Stomach smooth muscle (tissue), 2 donors: ENCODE measurements around the gene FGF21.

Source experiments
- H3K27ac ChIP-seq: one replicate; pipeline ENCODE4 v1.7.0; 2013; ENCODE audit warnings: mild to moderate bottlenecking, low read length, inconsistent platforms
- H3K27me3 ChIP-seq, 2 donors: one replicate each; pipeline ENCODE4 v1.7.0; 2013; ENCODE audit warnings: low read length in 2 of 2; ENCODE audit not compliant: insufficient read depth in 2 of 2, control insufficient read depth in 1 of 2
- H3K36me3 ChIP-seq, 2 donors: one replicate each; pipeline ENCODE4 v1.7.0; 2013; ENCODE audit warnings: low read length in 2 of 2; ENCODE audit not compliant: control insufficient read depth in 2 of 2, insufficient read depth in 2 of 2
- H3K4me1 ChIP-seq: one replicate; pipeline ENCODE4 v1.7.0; 2013; ENCODE audit warnings: low read length; ENCODE audit not compliant: control insufficient read depth, insufficient read depth
- H3K4me3 ChIP-seq, 2 donors: one replicate each; pipeline ENCODE4 v1.7.0; 2013; ENCODE audit warnings: low read length in 2 of 2
- H3K9ac ChIP-seq, 2 donors: one replicate each; pipeline ENCODE4 v1.7.0; 2013; ENCODE audit warnings: low read length in 2 of 2, mild to moderate bottlenecking in 1 of 2
- H3K9me3 ChIP-seq, 2 donors: one replicate each; pipeline ENCODE4 v1.7.0; 2013; ENCODE audit warnings: low read length in 2 of 2; ENCODE audit not compliant: control insufficient read depth in 2 of 2
- donor health status: healthy.
- donor health status: Pancreatic carcinoma.

The FGF21 gene

GRCh38 chr19:48796298-48797083 lies 41.2 kb downstream of the FGF21 start:
- no peak overlapping the region for H3K9ac ChIP-seq
- H3K9me3 ChIP-seq = no peaks in the 10 kb centered on the region
- peaks cover 19% of the 10 kb centered on the region for H3K4me1 ChIP-seq
- H3K36me3 ChIP-seq = peaks cover 0 to 2% of the 10 kb centered on the region in 2 donors
- H3K27ac ChIP-seq = peak overlapping the region; percentile 85
- no peak overlapping the region for H3K4me3 ChIP-seq
- H3K27me3 ChIP-seq = no peaks in the 10 kb centered on the region

- no peak overlapping the region for H3K4me3 ChIP-seq
- no peaks in the 10 kb centered on the region for H3K9me3 ChIP-seq
- no peak overlapping the region for H3K27ac ChIP-seq
- H3K36me3 ChIP-seq = peaks cover 0 to 2% of the 10 kb centered on the region in 2 donors
- no peak overlapping the region for H3K9ac ChIP-seq
- peaks cover 19% of the 10 kb centered on the region for H3K4me1 ChIP-seq
- no peaks in the 10 kb centered on the region for H3K27me3 ChIP-seq
Measured at GRCh38 chr19:48797103-48797502, 41.8 kb downstream of the FGF21 start.

- Histone ChIP-seq H3K4me1 (peaks cover 19% of the 10 kb centered on the region), H3K27ac (no peak overlapping the region), H3K4me3 (no peak overlapping the region), H3K9me3 (no peaks in the 10 kb centered on the region), H3K36me3 (peaks cover 0 to 2% of the 10 kb centered on the region in 2 donors), H3K9ac (no peak overlapping the region), H3K27me3 (no peaks in the 10 kb centered on the region)
Measured at GRCh38 chr19:48798937-48799336, 43.6 kb downstream of the FGF21 start.

GRCh38 chr19:48799358-48800300 lies 44.3 kb downstream of the FGF21 start:
- no peak overlapping the region for H3K27ac ChIP-seq
- peaks cover 0 to 2% of the 10 kb centered on the region in 2 donors for H3K36me3 ChIP-seq
- peaks cover 15% of the 10 kb centered on the region for H3K4me1 ChIP-seq
- no peak overlapping the region for H3K9ac ChIP-seq
- H3K4me3 ChIP-seq = no peak overlapping the region
- no peaks in the 10 kb centered on the region for H3K9me3 ChIP-seq
- H3K27me3 ChIP-seq = no peaks in the 10 kb centered on the region

- H3K4me1 ChIP-seq = peaks cover under 1% of the 10 kb centered on the region
- no peaks in the 10 kb centered on the region for H3K9me3 ChIP-seq
- no peak overlapping the region for H3K9ac ChIP-seq
- H3K27me3 ChIP-seq = no peaks in the 10 kb centered on the region
- H3K36me3 ChIP-seq = peaks cover 0 to 2% of the 10 kb centered on the region in 2 donors
- H3K27ac ChIP-seq = no peak overlapping the region
- no peak overlapping the region for H3K4me3 ChIP-seq
Measured at GRCh38 chr19:48802623-48803022, 47.3 kb downstream of the FGF21 start.

- Histone ChIP-seq H3K4me1 (peaks cover 3% of the 10 kb centered on the region), H3K9ac (no peak overlapping the region), H3K9me3 (no peaks in the 10 kb centered on the region), H3K36me3 (no peaks in the 10 kb centered on the region), H3K4me3 (no peak overlapping the region), H3K27ac (no peak overlapping the region), H3K27me3 (no peaks in the 10 kb centered on the region)
Measured at GRCh38 chr19:48804496-48804895, 49.2 kb downstream of the FGF21 start.

- Histone ChIP-seq H3K27ac (no peak overlapping the region), H3K9ac (no peak overlapping the region), H3K9me3 (no peaks in the 10 kb centered on the region), H3K4me1 (peaks cover 7% of the 10 kb centered on the region), H3K27me3 (no peaks in the 10 kb centered on the region), H3K4me3 (no peak overlapping the region), H3K36me3 (no peaks in the 10 kb centered on the region)
Measured at GRCh38 chr19:48805452-48805851, 50.1 kb downstream of the FGF21 start.

- Histone ChIP-seq H3K4me3 (no peak overlapping the region), H3K27ac (no peak overlapping the region)
Measured at GRCh38 chr19:48806518-48806817, 51.1 kb downstream of the FGF21 start.

GRCh38 chr19:48806818-48807589 lies 51.7 kb downstream of the FGF21 start:
- no peak overlapping the region for H3K9ac ChIP-seq
- H3K36me3 ChIP-seq = no peaks in the 10 kb centered on the region
- no peaks in the 10 kb centered on the region for H3K27me3 ChIP-seq
- H3K4me1 ChIP-seq = peaks cover 10% of the 10 kb centered on the region
- no peak overlapping the region for H3K27ac ChIP-seq
- H3K4me3 ChIP-seq = no peak overlapping the region
- H3K9me3 ChIP-seq = no peaks in the 10 kb centered on the region

More at GRCh38 chr19:48806518-48806817, 51.1 kb downstream of the FGF21 start:
- no peaks in the 10 kb centered on the region for H3K36me3 ChIP-seq
- no peaks in the 10 kb centered on the region for H3K9me3 ChIP-seq
- H3K4me1 ChIP-seq = peaks cover 10% of the 10 kb centered on the region
- H3K27me3 ChIP-seq = no peaks in the 10 kb centered on the region
- no peak overlapping the region for H3K9ac ChIP-seq

- Histone ChIP-seq H3K9ac (no peak overlapping the region), H3K4me3 (no peak overlapping the region), H3K27ac (no peak overlapping the region), H3K36me3 (no peaks in the 10 kb centered on the region), H3K4me1 (peaks cover 12% of the 10 kb centered on the region), H3K9me3 (no peaks in the 10 kb centered on the region), H3K27me3 (no peaks in the 10 kb centered on the region)
Measured at GRCh38 chr19:48807590-48808308, 52.4 kb downstream of the FGF21 start.
